ENCODE results near the gene MYEOV.

Gene MYEOV

GRCh38 chr11:69267395-69267805 is 26.6 kb upstream of the MYEOV start:
- DNase-seq: no peak

GRCh38 chr11:69268911-69269310 is 25.0 kb upstream of the MYEOV start:
- DNase-seq: no peak

- no peak for DNase-seq
Measured at GRCh38 chr11:69269388-69269787, 24.6 kb upstream of the MYEOV start.

- DNase-seq: no peak
Measured at GRCh38 chr11:69269926-69270697, 23.8 kb upstream of the MYEOV start.

GRCh38 chr11:69270941-69271340 is 23.0 kb upstream of the MYEOV start:
- no peak for DNase-seq

- DNase-seq: no peak
Measured at GRCh38 chr11:69272055-69272454, 21.9 kb upstream of the MYEOV start.

GRCh38 chr11:69272831-69273485 is 21.0 kb upstream of the MYEOV start:
- no peak for DNase-seq

GRCh38 chr11:69273571-69273970 is 20.4 kb upstream of the MYEOV start:
- no peak for DNase-seq

GRCh38 chr11:69274531-69275016 is 19.4 kb upstream of the MYEOV start:
- no peak for DNase-seq

GRCh38 chr11:69275178-69275577 is 18.8 kb upstream of the MYEOV start:
- DNase-seq: no peak

- DNase-seq: no peak
Measured at GRCh38 chr11:69276165-69276564, 17.8 kb upstream of the MYEOV start.

GRCh38 chr11:69277074-69277809 is 16.7 kb upstream of the MYEOV start:
- no peak for DNase-seq

- DNase-seq: no peak
Measured at GRCh38 chr11:69278091-69278867, 15.7 kb upstream of the MYEOV start.

GRCh38 chr11:69280451-69280850 is 13.5 kb upstream of the MYEOV start:
- no peak for DNase-seq

- no peak for DNase-seq
Measured at GRCh38 chr11:69280994-69281393, 13.0 kb upstream of the MYEOV start.

- DNase-seq: no peak
Measured at GRCh38 chr11:69283446-69283845, 10.5 kb upstream of the MYEOV start.

GRCh38 chr11:69284081-69284511 is 9.9 kb upstream of the MYEOV start:
- DNase-seq: no peak

GRCh38 chr11:69285091-69285490 is 8.9 kb upstream of the MYEOV start:
- no peak for DNase-seq

GRCh38 chr11:69285766-69286165 is 8.2 kb upstream of the MYEOV start:
- no peak for DNase-seq

- DNase-seq: no peak
Measured at GRCh38 chr11:69286374-69287371, 7.3 kb upstream of the MYEOV start.

All from stimulated activated CD4-positive, alpha-beta T cell treated with anti-CD3 and anti-CD28 coated beads, Interleukin-4, amount 100 ng/mL, for 1 hour (primary cell).